Measurements from ENCODE around the gene P3H1. TPM values are rescaled to one million over a fixed set of nuclear protein-coding genes. Genes with fewer than 3 reads are reported as not detected.

P3H1 gene
- total RNA-seq, 4 donors from 2014 or later, result 19.5 to 33.5 (median 24.9) TPM

GRCh38 chr1:42776502-42776901 is 9.7 kb upstream of the P3H1 start:
- DNase-seq (ENCODE audit: extremely low spot score), result no peak
- TF ChIP-seq CTCF (IDR thresholded peaks at IDR 0.05) (no peak), POLR2AphosphoS5 (IDR thresholded peaks at IDR 0.05) (no peak), POLR2A (IDR thresholded peaks at IDR 0.05; ENCODE audit: low read depth) (no peak), EP300 (IDR thresholded peaks at IDR 0.05) (no peak)
- intact Hi-C loops (cut with DNase I), result loop anchor here (5.0 kb wide), 1 partner anchor 296 kb away; no protein-coding TSS in a partner anchor
- Histone ChIP-seq H3K4me1 (no peaks in the 10 kb centered on the region), H3K36me3 (peaks cover 27 to 78% (median 57%) of the 10 kb centered on the region in 4 donors), H3K27ac (replicated peaks in 1 of 4) (no peak overlapping the region), H3K27me3 (no peaks in the 10 kb centered on the region), H3K4me3 (no peak overlapping the region), H3K9me3 (no peaks in the 10 kb centered on the region)
- 97% methylated on average over 6 of the region's 6 CpGs for WGBS

GRCh38 chr1:42774928-42775526 is 8.2 kb upstream of the P3H1 start:
- Histone ChIP-seq H3K27ac (replicated peaks in 1 of 4) (no peak overlapping the region), H3K36me3 (peaks cover 20 to 63% (median 48%) of the 10 kb centered on the region in 4 donors), H3K4me3 (no peak overlapping the region), H3K9me3 (no peaks in the 10 kb centered on the region), H3K4me1 (peaks cover under 1 to 6% (median 5%) of the 10 kb centered on the region in 4 donors), H3K27me3 (no peaks in the 10 kb centered on the region)
- no peak for TF ChIP-seq POLR2A (IDR thresholded peaks at IDR 0.05; ENCODE audit: low read depth)
- TF ChIP-seq CTCF (IDR thresholded peaks at IDR 0.05), result no peak
- no peak for TF ChIP-seq POLR2AphosphoS5 (IDR thresholded peaks at IDR 0.05)
- no peak for TF ChIP-seq EP300 (IDR thresholded peaks at IDR 0.05)
- intact Hi-C loops (cut with DNase I), result loop anchor here (5.0 kb wide), 1 partner anchor 297 kb away; no protein-coding TSS in a partner anchor
- no peak for DNase-seq (ENCODE audit: extremely low spot score)
- 88% methylated on average over 5 of the region's 5 CpGs for WGBS

DNA sequence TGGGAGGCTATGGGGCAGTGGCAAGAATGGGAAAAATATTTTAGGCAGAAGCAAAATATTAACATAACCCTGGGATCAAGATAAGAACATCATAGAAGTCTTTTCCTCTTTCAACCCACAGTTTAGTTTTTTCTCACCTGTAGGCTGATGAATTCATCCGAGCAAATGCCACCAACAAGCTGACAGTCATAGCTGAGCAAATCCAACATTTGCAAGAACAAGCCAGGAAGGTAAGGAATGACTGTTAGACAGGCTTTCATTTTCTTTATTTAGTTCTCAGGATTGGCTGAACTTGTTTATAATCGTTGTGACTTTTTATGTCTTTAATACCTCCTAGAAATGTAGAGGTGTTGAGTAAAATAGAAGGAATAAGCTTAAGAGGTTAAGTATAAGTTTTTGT is 6.6 kb upstream of the P3H1 start:
- no peak for DNase-seq (ENCODE audit: extremely low spot score)
- WGBS, result 53% methylated on average over 2 of the region's 2 CpGs

GRCh38 chr1:42769811-42770210 is 3.0 kb upstream of the P3H1 start:
- intact Hi-C loops (cut with DNase I), result loop anchor here (5.0 to 10.0 kb wide), 4 partner anchors 47 to 155 kb away; partner anchors contain the start of genes ERMAP, PPIH, SVBP and ZNF691
- TF ChIP-seq EP300 (IDR thresholded peaks at IDR 0.05), result no peak
- no peak for TF ChIP-seq POLR2AphosphoS5 (IDR thresholded peaks at IDR 0.05)
- no peak for TF ChIP-seq CTCF (IDR thresholded peaks at IDR 0.05)
- TF ChIP-seq POLR2A (IDR thresholded peaks at IDR 0.05; ENCODE audit: low read depth), result no peak
- Histone ChIP-seq H3K27me3 (no peaks in the 10 kb centered on the region), H3K9me3 (no peaks in the 10 kb centered on the region), H3K27ac (replicated peaks in 1 of 4) (no peak overlapping the region), H3K4me1 (peaks cover 32 to 42% (median 37%) of the 10 kb centered on the region in 4 donors), H3K36me3 (peaks cover 5 to 15% (median 14%) of the 10 kb centered on the region in 4 donors), H3K4me3 (no peak overlapping the region)
- 90% methylated on average over 3 of the region's 3 CpGs for WGBS
- no peak for DNase-seq (ENCODE audit: extremely low spot score)

More for the DNA sequence above, 6.6 kb upstream of the P3H1 start:
- Histone ChIP-seq H3K9me3 (no peaks in the 10 kb centered on the region), H3K36me3 (peaks cover 20 to 48% (median 46%) of the 10 kb centered on the region in 4 donors), H3K4me3 (no peak overlapping the region), H3K4me1 (peaks cover 16 to 22% (median 19%) of the 10 kb centered on the region in 4 donors), H3K27me3 (no peaks in the 10 kb centered on the region), H3K27ac (replicated peaks in 1 of 4) (no peak overlapping the region)
- TF ChIP-seq CTCF (IDR thresholded peaks at IDR 0.05) (no peak), POLR2A (IDR thresholded peaks at IDR 0.05; ENCODE audit: low read depth) (no peak), EP300 (IDR thresholded peaks at IDR 0.05) (no peak), POLR2AphosphoS5 (IDR thresholded peaks at IDR 0.05) (no peak)
- intact Hi-C loops (cut with DNase I), result no loop called here

Measured in esophagus muscularis mucosa (tissue), 4 donors.